Right kidney (tissue), 1 donor: Measurements from ENCODE around the gene ZNF609.

Experiments used
- DNase-seq: peaks from one replicate; pipeline ENCODE4 v3.0.0-alpha.2; 2016

Gene ZNF609

GRCh38 chr15:64732156-64732860 lies 271.9 kb downstream of the ZNF609 start:
- no peak for DNase-seq
